Measurements from ENCODE around the gene KRT72. TPM values are rescaled to one million over a fixed set of nuclear protein-coding genes. Genes with fewer than 3 reads are reported as not detected.

KRT72 gene
- total and polyA plus RNA-seq, 12 donors, result 0.15 TPM; not detected in 11

DNA sequence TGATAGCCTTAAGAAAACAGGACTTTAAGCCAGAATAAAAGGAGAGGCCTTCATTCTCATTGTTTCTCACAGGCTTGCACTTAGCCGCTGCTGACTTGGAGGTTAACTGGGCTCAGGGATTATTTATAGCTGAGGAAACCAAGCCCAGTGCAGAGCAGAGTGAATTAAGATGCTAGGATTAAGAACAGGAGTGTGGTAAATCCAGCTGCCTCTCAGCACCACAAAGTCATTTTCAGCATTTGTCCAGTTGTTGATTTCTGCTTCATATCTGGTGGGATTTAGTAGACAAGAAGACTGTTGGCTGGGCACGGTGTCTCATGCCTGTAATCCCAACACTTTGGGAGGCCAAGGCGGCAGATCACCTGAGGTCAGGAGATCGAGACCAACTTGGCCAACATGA is 31.4 kb upstream of the KRT72 start:
- DNase-seq, result no peak

DNA sequence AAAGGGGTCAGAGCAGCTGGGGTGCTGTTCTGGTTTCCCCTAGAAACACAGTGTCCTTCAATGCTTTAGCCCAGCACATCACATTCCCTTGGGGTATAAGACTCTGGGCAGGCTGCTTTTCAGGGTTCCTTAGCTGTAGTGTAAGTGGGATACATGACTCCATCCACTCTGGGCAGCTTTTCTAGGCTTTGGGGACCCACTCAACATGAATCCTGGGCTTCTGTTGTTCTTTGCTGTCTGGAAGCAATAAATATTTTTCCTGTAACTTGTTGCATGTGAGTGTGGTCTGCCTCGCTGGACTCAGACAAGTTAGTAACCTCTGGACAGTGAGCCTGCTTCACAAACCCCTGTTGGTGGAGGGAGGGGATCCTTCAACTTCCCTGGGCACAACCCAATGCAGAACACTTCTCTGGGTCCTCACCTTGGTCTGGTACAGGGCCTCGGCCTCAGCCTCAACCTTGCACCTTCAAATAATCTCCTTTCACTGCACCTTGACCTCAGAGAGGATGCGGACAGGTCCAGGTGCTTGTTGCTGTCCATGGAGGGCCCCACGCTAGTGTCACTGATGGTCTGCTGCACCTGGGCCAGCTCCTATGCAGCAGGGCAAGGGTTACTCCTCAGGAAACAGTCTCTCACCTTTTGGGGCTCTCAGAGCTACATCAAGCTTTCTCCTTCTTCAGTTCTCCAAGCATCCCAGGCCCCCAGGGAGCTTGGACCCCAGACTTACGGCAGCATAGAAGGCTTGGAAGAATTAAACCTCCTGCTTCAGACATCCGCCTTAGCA is 30.6 kb upstream of the KRT72 start:
- peaks cover 0 to 2% (median 0%) of the 10 kb centered on the region in 9 donors for H3K4me1 ChIP-seq
- intact Hi-C loops (cut with DNase I), result no loop called here
- no peaks in the 10 kb centered on the region for H3K9me3 ChIP-seq
- no peaks in the 10 kb centered on the region for H3K36me3 ChIP-seq
- no peak overlapping the region for H3K27ac ChIP-seq
- TF ChIP-seq, protein P1, sequence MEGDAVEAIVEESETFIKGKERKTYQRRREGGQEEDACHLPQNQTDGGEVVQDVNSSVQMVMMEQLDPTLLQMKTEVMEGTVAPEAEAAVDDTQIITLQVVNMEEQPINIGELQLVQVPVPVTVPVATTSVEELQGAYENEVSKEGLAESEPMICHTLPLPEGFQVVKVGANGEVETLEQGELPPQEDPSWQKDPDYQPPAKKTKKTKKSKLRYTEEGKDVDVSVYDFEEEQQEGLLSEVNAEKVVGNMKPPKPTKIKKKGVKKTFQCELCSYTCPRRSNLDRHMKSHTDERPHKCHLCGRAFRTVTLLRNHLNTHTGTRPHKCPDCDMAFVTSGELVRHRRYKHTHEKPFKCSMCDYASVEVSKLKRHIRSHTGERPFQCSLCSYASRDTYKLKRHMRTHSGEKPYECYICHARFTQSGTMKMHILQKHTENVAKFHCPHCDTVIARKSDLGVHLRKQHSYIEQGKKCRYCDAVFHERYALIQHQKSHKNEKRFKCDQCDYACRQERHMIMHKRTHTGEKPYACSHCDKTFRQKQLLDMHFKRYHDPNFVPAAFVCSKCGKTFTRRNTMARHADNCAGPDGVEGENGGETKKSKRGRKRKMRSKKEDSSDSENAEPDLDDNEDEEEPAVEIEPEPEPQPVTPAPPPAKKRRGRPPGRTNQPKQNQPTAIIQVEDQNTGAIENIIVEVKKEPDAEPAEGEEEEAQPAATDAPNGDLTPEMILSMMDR (IDR thresholded peaks at IDR 0.05), result no peak
- H3K27me3 ChIP-seq, result peaks cover 0 to 42% (median 0%) of the 10 kb centered on the region in 7 donors
- no peak overlapping the region for H3K4me3 ChIP-seq
- no peak for DNase-seq
- ATAC-seq, result no peak
- WGBS, 2 donors, result 80 to 84% methylated on average over 6 of the region's 6 CpGs

More for the DNA sequence above, 31.4 kb upstream of the KRT72 start:
- Histone ChIP-seq H3K27ac (no peak overlapping the region), H3K9me3 (no peaks in the 10 kb centered on the region), H3K4me3 (no peak overlapping the region), H3K27me3 (peaks cover 0 to 42% (median 0%) of the 10 kb centered on the region in 7 donors), H3K4me1 (peaks cover 0 to 2% (median 0%) of the 10 kb centered on the region in 9 donors), H3K36me3 (no peaks in the 10 kb centered on the region)
- TF ChIP-seq, protein P1 (IDR thresholded peaks at IDR 0.05), result no peak
- no peak for ATAC-seq
- 78 to 88% methylated on average over 4 of the region's 4 CpGs for WGBS, 2 donors
- intact Hi-C loops (cut with DNase I), result no loop called here

DNA sequence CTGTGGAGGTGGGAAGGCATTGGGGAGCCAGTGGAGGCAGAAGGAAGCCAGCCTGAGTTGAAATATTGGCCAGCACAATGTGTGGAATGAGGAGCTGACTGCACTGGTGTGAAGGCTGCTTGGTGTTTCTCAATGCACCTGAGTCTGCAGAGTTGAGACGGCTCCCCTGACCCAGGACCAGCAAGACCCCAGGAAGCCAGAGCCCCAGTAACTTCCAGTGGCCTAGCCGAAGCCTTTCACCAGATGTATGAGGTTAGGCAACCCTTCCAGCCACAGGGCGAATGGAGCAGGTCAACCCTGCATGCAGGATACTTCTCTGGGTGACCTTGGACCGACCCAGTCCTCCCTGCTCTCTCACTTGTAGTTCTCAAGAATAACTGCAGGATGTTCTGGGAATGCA is 30.0 kb upstream of the KRT72 start:
- no peak overlapping the region for H3K27ac ChIP-seq
- ATAC-seq (no peak), DNase-seq (no peak)
- H3K9me3 ChIP-seq, result no peaks in the 10 kb centered on the region
- H3K4me3 ChIP-seq, result no peak overlapping the region
- H3K27me3 ChIP-seq, result peaks cover 0 to 48% (median 0%) of the 10 kb centered on the region in 7 donors
- 57 to 58% methylated on average over 4 of the region's 4 CpGs for WGBS, 2 donors
- intact Hi-C loops (cut with DNase I), result no loop called here
- TF ChIP-seq, protein P1 (IDR thresholded peaks at IDR 0.05), result no peak
- peaks cover 0 to 2% (median 0%) of the 10 kb centered on the region in 9 donors for H3K4me1 ChIP-seq
- no peaks in the 10 kb centered on the region for H3K36me3 ChIP-seq

DNA sequence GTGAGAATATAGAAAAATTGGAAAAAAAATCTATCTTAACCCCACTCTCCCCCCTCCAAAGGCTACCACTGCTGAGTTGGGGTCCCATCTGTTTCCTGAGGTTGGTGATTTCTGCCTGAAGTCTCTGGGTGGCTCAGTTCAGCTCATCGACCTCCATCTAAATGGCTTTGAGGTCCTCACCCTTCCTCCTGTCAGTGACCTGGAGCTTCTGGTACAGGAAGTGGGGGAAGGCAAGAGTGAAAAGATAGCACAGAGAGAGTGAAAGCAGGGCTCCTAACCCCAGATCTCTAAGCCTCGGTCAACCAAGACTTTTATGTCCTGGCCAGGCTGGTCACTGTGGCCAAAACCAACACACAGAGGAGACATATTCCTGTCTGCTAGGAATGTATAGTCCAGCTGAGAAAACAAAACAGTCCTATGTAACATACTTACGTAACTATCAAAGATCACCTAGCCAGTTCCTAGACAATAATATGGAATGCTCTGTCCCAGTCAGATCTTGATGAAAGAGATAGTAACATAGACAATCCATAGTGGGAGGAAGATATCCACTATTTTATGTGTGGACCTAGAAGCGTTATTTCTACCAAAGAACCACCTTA is 29.4 kb upstream of the KRT72 start:
- no peak for DNase-seq
- Histone ChIP-seq H3K27me3 (peaks cover 0 to 51% (median 0%) of the 10 kb centered on the region in 7 donors), H3K4me1 (peaks cover 0 to 2% (median 0%) of the 10 kb centered on the region in 9 donors), H3K36me3 (no peaks in the 10 kb centered on the region), H3K27ac (no peak overlapping the region), H3K9me3 (no peaks in the 10 kb centered on the region), H3K4me3 (no peak overlapping the region)
- TF ChIP-seq, protein P1 (IDR thresholded peaks at IDR 0.05), result no peak
- 60 to 79% methylated on average over 4 of the region's 4 CpGs for WGBS, 2 donors
- no peak for ATAC-seq
- intact Hi-C loops (cut with DNase I), result no loop called here
